GM10847 (cell line): ENCODE results near the gene SPON1.

ENCODE experiments used
- POLR2A ChIP-seq: IDR thresholded peaks from 2 replicates; pipeline ENCODE4 v1.6.1; 2011; ENCODE audit not compliant: insufficient read length; ENCODE audit errors: extremely low read depth

The SPON1 gene

DNA sequence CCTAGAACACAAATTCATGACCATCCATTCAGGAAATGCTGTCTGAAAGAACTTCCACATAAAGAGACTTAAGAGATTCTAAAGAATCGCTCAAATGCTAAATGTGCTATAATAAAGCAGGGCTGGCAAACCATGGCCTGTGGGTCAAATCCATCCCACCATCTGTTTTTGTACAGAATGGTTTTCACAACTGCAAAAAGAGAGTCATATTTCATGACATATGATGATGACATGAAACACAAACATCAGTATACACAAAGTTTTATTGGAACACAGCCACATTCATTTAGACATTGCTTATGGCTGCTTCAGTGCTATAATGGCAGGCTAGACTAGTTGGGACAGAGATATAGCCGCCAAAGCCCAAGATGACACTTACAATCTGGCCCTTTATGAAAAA lies 311.4 kb downstream of the SPON1 start:
- no peak for TF ChIP-seq POLR2A

DNA sequence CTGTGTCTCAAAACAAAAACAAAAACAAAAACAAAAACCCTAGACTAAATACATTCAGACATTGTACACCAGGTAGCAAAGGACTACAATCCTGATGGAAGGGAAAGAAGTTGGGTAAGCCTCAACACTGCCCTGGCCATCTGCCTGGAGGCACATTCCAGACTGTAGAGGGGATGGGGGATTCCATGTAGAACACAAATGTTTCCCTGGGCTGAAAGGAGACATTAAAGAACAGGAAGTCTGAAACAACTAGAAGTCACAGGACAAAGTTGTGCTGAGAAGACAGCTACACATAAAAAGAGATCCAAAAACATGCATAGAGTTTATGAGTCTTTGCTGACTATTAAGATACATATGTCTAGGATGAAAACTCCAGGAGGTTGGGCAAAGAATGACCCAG lies 312.6 kb downstream of the SPON1 start:
- no peak for TF ChIP-seq POLR2A

GRCh38 chr11:14288189-14288935 lies 325.8 kb downstream of the SPON1 start:
- no peak for TF ChIP-seq POLR2A

- no peak for TF ChIP-seq POLR2A
Measured at GRCh38 chr11:14290422-14290821, 327.9 kb downstream of the SPON1 start.

DNA sequence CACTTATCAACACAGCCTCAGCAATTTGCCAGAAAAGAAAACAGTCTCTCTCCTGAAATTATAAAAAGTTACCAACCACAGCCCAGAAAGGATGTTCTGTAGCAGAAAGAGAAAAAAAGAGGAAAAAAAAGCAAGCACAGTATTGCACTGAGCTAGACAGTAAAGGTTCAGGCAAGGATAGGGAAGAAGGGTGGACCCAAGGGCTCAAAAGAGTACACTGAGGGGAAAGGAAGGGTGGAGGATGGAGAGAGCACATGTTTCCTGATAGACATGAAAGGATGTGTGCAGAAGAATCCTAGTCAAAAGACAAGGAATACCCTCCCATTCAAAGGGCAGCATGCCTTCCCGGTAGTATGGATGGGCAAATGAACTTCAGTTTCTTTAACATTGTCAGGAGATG lies 337.4 kb downstream of the SPON1 start:
- TF ChIP-seq POLR2A, result no peak

DNA sequence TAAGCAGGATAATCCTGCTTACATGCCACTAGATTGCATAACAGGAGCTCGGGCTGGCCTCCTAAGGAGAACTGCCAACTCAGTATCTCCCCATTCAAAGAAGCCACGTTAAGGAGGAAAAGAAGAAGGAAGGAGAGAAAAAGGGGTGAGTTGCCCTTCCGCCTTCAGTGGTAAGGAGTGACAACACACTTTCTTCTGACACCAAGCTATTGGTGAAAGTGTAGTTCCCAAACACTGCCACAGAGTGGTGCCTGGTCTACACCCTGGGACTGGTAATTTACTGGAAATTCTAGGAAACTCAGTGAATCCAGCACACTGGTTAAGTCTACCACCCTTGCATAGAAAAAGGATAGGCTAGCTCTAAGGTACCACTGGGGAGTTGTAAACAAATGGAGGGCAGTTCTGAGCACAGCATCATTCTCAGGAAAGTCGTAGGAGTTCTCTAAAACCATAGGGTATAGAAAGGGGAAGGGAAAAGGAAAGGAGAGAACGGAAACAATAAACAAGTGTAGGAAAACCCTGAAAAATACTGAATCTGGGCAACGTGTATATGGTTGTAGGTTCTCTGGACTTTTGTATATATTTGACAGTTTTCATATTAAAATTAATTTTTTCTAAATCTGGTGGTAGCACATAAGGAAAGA lies 338.3 kb downstream of the SPON1 start:
- no peak for TF ChIP-seq POLR2A

DNA sequence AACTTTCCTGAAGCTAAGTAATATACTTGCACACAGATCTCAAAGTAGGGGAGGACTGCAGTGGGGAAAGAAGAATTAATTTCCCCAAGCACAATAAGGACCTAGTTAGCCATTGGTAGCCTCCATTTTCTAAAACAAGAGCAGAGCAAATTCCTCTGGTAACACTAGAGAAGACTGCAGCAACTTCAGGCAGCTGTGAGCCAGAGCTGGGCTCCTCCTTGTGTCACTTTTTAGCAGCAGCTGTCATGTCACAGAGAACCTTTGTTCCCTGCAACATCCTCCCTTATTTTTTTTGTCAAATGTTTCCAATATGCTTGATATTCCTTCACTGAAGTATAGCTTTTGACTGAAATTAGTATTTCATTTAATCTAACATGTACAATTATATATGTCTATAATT lies 342.1 kb downstream of the SPON1 start:
- no peak for TF ChIP-seq POLR2A

DNA sequence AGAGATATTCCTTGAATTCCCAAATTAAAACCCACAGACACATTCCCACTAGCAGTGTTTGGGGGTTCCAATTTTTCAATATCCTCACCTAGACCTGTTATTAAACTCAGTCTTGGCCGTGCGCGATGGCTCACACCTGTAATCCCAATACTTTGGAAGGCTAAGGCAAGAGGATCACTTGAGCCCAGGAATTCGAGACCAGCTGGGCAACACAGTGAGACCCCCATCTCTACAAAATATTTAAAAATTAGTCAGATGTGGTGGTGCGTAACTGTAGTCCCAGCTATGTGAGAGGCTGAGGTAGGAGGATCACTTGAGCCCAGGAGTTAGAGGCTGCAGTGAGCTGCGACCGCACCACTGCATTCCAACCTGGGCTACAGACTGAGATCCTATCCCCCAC lies 343.1 kb downstream of the SPON1 start:
- TF ChIP-seq POLR2A, result no peak

DNA sequence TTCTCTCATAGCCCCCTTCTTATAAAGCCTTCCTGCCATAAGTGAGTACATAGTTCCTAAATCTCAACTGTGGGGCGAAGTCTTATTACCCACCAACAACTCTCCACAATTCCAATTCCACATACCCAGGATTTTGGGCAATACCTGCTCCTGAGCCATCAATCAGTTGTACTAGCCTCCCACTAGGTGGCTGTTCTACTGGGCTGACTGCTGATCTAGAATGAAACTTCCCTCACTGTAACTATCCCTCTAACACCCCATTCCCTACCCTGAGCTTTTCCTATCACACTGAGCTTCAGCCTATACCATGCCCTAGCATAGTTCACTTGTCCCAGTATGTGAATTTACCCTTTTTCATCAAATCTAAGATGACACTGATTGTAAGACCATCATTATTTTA lies 344.0 kb downstream of the SPON1 start:
- no peak for TF ChIP-seq POLR2A

- no peak for TF ChIP-seq POLR2A
Measured at GRCh38 chr11:14308114-14308896, 345.8 kb downstream of the SPON1 start.

- no peak for TF ChIP-seq POLR2A
Measured at GRCh38 chr11:14308897-14309387, 346.4 kb downstream of the SPON1 start.

DNA sequence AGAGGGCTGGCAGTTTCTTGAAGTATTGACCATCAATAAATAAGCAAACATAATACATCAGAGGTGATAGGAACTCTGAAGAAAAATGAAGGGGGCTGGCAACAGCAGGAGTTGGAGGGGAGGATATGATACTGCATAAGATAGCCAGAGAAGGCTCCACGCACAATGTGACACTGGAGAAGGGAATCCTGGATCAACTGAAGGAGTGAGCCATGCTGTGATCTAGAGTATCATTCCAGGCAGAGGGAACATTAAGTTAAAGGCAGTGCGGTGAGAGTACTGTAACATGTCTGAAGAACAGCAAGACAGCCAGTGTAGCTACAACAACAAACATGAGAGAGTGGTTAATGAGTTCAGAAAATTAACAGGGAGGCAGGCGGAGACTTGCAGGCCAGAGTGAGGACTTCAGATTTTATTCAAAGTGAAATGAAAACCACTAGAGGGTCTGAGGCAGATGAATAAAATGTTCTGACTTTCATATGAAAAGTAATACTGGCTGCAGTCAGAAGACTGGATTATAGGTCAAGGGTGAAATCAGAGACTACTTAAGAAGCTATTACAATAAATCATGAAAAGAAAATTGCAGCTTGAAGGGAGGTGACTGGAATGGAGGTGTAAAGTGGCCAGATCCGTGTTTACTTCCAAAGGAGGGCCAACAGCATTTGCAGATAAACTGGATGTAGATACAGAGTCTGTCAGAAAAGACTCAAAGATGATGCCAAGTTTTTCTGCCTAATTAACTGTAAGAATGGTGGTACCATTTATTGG lies 347.1 kb downstream of the SPON1 start:
- no peak for TF ChIP-seq POLR2A

DNA sequence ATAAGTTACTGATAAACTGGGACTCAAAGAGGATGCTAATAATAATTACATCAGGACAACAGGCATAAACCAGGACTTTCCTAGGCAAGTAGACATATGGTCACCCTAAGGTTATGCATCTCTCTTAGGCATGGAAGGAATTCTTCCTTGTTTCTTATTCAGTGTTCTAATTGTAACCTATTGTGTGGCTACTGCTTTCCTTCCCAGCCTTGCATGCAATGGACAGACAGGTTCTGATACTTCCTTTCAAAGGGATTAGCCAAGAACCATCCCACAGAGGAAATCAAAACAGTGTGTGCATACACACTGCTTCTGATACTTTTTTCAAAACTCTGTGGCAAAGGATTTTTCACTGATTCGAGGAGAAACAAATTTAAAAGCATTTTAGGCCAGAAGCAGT lies 348.2 kb downstream of the SPON1 start:
- no peak for TF ChIP-seq POLR2A

- TF ChIP-seq POLR2A, result no peak
Measured at GRCh38 chr11:14312736-14313438, 350.4 kb downstream of the SPON1 start.

DNA sequence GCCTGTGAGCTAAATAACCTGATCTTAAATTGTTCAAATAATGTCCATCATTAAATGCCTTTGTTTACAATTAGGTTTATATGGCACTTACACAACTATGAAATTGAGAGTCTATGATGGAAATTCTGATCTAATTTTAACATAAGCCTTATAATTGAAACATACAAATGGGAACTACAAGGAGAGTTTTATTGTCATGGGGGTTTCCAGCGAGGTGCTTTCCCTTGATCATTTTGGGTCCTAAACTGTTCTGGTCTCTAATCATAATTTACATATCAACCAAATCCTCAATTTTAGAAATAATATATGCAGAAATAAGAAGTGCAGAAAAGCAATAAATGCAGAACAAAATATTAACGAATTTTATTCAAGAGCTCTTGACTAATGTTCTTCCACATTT lies 351.6 kb downstream of the SPON1 start:
- TF ChIP-seq POLR2A, result no peak
